ENCODE data around the gene RPS3. TPM values are rescaled to one million over a fixed set of nuclear protein-coding genes. Genes with fewer than 3 reads are reported as not detected.

RPS3 gene
- total RNA-seq, 1 donor from 2014 or later: 4,635 TPM

- CTCF ChIA-PET: no interaction called here
- POLR2A ChIA-PET: no interaction called here
- H3K9me3 Mint-ChIP-seq: no peaks in the 10 kb centered on the region
These were observed 39.7 kb downstream of the RPS3 start for GRCh38 chr11:75439026-75439425.

GRCh38 chr11:75439495-75440120 is 40.3 kb downstream of the RPS3 start:
- POLR2A ChIA-PET: no interaction called here
- TF ChIP-seq CTCF (IDR thresholded peaks at IDR 0.05): no peak

More at GRCh38 chr11:75439026-75439425, 39.7 kb downstream of the RPS3 start:
- DNase-seq (no peak), ATAC-seq (ENCODE audit: low read depth) (no peak)
- Mint-ChIP-seq H3K27me3 (no peaks in the 10 kb centered on the region), H3K27ac (no peak overlapping the region), H3K4me3 (no peak overlapping the region), H3K4me1 (no peaks in the 10 kb centered on the region), H3K36me3 (ENCODE audit: low read depth) (peaks cover 7% of the 10 kb centered on the region)
- intact Hi-C loops (cut with micrococcal nuclease): no loop called here
- TF ChIP-seq CTCF (IDR thresholded peaks at IDR 0.05): no peak

GRCh38 chr11:75440960-75441803 is 41.9 kb downstream of the RPS3 start:
- ChIA-PET CTCF (interaction anchor here (0.9 kb wide), 1 partner anchor 96 kb away, joined by 3 read pairs; no protein-coding TSS in a partner anchor), POLR2A (no interaction called here)
- Mint-ChIP-seq H3K9me3 (no peaks in the 10 kb centered on the region), H3K27ac (no peak overlapping the region), H3K4me3 (no peak overlapping the region), H3K4me1 (no peaks in the 10 kb centered on the region), H3K36me3 (ENCODE audit: low read depth) (peaks cover 4% of the 10 kb centered on the region), H3K27me3 (no peaks in the 10 kb centered on the region)
- no peak for ATAC-seq (ENCODE audit: low read depth)
- no peak for TF ChIP-seq CTCF (IDR thresholded peaks at IDR 0.05)
- intact Hi-C loops (cut with micrococcal nuclease): no loop called here
- DNase-seq: no peak

More at GRCh38 chr11:75439495-75440120, 40.3 kb downstream of the RPS3 start:
- Mint-ChIP-seq H3K27ac (no peak overlapping the region), H3K4me1 (no peaks in the 10 kb centered on the region), H3K27me3 (no peaks in the 10 kb centered on the region), H3K9me3 (no peaks in the 10 kb centered on the region), H3K4me3 (no peak overlapping the region), H3K36me3 (ENCODE audit: low read depth) (peaks cover 7% of the 10 kb centered on the region)
- DNase-seq: no peak
- CTCF ChIA-PET: no interaction called here
- intact Hi-C loops (cut with micrococcal nuclease): no loop called here
- no peak for ATAC-seq (ENCODE audit: low read depth)

- intact Hi-C loops (cut with micrococcal nuclease): no loop called here
- TF ChIP-seq CTCF (IDR thresholded peaks at IDR 0.05): no peak
- no peak for ATAC-seq (ENCODE audit: low read depth)
- H3K4me1 Mint-ChIP-seq: no peaks in the 10 kb centered on the region
- H3K4me3 Mint-ChIP-seq: no peak overlapping the region
- ChIA-PET POLR2A (no interaction called here), CTCF (interaction anchor here (0.6 to 5.4 kb wide), 2 partner anchors 11 to 90 kb away, joined by 3 to 153 read pairs; no protein-coding TSS in a partner anchor)
- H3K36me3 Mint-ChIP-seq (ENCODE audit: low read depth): peaks cover 4% of the 10 kb centered on the region
- H3K27ac Mint-ChIP-seq: no peak overlapping the region
- no peaks in the 10 kb centered on the region for H3K27me3 Mint-ChIP-seq
- no peaks in the 10 kb centered on the region for H3K9me3 Mint-ChIP-seq
- DNase-seq: no peak
These were observed 42.5 kb downstream of the RPS3 start for GRCh38 chr11:75441804-75442132.

- CTCF ChIA-PET: interaction anchor here (0.6 to 5.4 kb wide), 2 partner anchors 12 to 90 kb away, joined by 3 to 153 read pairs; no protein-coding TSS in a partner anchor
- ATAC-seq (ENCODE audit: low read depth): no peak
- Mint-ChIP-seq H3K9me3 (no peaks in the 10 kb centered on the region), H3K36me3 (ENCODE audit: low read depth) (peaks cover 4% of the 10 kb centered on the region), H3K4me3 (no peak overlapping the region), H3K27me3 (no peaks in the 10 kb centered on the region), H3K27ac (no peak overlapping the region), H3K4me1 (no peaks in the 10 kb centered on the region)
- POLR2A ChIA-PET: no interaction called here
- no peak for DNase-seq
- no peak for TF ChIP-seq CTCF (IDR thresholded peaks at IDR 0.05)
- intact Hi-C loops (cut with micrococcal nuclease): no loop called here
These were observed 43.0 kb downstream of the RPS3 start for GRCh38 chr11:75442161-75442885.
